CD4-positive, alpha-beta T cell treated with Interleukin-21 for 1 hour (primary cell): ENCODE measurements around the gene PRM1.
"Not testable (repeated sequence)": the region's sequence is repeated elsewhere in the genome, so short reads cannot be mapped to it uniquely, and the experiment has no call there.

Experiments
- DNase-seq: peaks from one replicate; pipeline ENCODE4 v3.0.0-alpha.2; 2020

PRM1 gene

DNA sequence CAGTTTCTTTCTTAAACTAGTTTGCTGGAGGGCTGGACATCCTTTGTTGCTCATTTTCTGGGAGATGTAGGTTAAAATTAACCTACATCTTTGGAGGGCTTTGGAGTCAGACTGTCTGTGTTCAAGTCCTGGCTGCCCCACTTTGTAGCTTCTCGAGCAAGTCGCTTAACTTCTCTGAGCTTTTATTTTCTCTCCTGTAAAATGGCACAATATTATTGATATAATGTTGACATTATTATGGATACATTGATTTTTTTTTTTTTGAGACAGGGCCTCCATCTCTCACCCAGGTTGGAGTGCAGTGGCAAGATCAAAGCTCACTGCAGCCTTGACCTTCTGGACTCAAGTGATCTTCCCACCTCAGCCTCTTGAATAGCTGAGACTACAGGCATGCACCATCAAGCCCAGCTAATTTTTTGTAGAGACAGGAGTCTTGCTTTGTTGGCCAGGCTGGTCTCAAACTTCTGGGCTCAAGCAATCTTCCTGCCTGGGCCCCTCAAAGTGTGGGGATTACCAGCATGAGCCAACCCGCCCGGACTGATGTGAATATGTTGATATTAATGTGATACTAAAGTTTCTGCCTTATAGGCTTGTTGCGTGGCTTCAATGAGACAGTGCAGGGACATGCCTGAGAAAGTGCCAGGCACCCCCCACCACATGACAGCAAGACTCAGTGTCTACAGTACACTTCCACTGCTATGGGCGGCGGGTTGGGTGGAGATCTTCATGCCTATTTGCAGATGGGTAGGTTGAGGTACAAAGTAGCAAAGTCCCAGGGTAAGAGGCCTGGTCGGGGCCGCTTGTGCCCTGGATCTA is 32.6 kb upstream of the PRM1 start:
- DNase-seq: no peak

- DNase-seq: peak; percentile 52
These were observed 31.8 kb upstream of the PRM1 start for GRCh38 chr16:11312718-11313492.

- DNase-seq: peak; percentile 53
These were observed 29.9 kb upstream of the PRM1 start for GRCh38 chr16:11310997-11311561.

DNA sequence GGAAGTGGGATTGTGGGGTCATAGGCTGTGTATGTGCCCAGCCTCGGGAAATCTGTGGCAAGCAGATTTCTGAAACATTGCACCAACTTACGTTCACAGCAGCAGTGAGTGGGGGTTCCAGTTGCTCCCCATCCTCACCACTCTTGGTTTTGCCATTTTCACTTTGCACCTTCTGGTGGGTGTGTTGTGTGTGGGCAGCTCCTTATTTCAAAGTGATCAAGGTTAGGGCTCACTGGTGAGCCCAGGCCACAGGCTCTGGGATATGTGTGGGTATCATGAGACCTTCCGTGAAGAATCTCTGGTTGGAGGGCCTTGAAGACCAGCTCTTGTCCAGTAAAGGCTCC is 29.5 kb upstream of the PRM1 start:
- DNase-seq: no peak

DNA sequence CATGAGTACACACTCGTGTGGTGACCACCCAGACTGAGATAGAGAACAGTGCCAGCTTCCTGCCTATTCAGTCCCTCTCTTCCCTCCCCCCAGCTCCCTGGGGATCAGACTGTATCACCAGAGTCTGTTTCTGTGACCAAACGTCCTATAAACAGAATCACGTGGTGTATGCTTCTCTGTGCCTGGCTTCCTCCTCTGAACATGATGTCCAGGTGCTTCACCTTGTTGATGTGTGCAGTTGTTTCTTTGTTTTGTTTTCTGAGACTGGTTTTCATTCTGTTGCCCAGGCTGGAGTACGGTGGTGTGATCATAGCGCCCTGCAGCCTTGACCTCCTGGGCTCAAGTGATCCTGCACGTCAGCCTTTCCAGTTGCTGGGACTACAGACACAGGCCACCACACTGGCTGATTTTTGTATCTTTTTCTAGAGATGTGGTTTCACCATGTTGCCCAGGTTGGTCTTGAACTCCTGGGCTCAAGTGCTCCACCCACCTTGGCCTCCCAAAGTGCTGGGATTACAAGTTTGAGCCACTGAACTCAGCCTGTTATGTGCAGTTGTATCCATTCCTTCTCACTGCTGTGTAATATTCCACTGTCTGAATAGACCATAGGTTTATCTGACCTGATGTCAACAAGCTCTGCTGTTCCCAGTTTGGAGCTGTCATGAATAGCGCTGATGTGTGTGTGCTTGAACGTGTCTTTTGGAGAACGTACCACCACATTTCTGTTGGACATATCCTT is 28.9 kb upstream of the PRM1 start:
- no peak for DNase-seq

DNA sequence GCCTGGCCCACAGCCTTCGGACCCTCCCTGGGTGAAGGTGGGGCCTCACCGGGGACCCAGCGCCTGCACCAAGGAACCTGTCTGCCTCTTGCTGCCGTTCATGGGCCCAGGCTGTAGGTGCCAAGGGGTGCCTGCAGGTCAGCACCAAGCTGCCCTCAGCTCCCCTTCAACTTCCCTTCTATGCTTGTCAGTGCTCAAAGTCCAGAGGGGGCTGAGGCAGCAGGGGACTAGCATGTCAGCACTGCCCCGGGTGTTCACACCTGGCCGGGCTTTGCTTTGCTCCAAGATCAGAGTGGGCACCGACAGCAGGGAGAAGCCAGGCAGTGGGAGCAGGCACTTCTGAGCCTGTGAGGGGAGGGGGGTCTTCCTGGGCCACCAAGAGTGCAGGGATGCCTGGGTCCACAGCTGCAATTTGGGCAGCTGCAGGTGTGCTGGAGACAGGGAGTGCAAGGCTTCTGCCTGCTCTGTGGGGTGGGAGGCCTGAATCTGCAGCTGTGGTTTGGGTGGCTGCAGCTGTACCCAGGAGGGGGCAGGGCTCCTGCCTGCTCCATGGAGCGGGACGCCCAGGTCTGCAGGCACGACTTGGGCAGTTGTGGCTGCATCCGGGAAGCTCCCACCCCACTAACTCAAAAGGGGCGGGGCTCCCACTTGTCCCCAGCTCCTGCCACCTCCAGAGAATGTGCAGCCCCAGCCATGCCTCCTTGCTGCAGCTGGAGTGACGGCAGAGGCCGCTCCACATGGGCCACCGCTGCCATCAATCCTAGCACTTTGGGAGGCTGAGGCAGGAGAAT is 27.6 kb upstream of the PRM1 start:
- no peak for DNase-seq

DNA sequence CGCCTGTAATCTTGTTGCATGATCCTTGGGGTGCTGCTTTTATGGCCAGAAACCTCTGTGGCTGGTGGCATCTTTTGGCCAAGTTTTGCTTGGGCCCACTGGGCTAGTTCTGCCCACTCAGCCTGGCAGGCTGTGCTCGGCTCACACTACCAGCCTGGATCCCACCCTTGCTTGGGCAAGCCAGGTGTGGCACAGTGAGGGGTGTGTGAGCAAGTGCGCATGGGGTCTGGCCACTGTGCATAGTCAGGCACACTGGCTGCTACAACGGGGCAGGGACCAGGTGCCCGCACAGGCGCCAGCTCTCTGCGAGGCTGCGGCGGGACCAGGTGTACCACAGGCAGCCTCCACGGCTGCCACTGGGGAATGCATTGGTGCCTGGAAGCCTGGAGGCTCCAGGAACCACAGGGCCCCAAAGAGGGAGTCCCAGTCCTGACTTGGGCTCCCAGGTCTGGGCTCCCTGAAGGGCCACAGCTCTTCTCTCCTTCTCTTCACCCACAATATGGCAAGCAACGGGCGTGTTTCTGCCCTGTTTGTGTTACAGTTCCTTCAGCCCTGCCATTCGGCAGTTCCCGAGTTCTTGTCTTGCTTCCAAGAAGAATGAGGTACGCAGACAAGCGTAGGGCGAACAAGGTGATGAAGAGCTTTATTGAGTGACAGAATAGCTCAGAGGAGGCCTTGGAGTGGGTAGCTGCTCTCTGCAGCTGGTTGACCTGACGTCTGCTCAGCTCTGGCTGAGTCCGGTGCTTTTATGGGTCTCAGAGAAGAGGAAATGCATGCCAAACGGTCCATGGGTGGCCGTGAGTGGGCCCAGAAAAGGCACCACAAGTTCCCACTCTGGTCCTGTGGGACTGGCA is 26.7 kb upstream of the PRM1 start:
- no peak for DNase-seq

GRCh38 chr16:11306997-11307638 is 26.0 kb upstream of the PRM1 start:
- no peak for DNase-seq

DNA sequence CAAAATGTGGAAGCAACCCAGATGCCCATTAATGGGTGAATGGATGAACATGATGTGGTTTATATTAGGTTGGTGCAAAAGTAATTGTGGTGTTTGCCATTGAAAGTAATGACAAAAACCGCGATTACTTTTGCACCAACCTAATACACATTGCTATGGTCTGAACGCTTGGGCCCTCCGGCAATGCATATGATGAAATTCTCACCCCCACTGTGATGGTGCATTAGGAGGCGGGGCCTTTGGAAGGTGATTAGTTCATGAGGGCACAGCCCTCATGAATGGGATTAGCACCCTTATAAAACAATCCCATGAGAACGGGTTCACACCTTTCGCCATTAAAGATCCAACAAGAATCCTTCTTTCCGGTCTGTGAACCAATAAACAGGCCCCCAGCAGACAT is 25.3 kb upstream of the PRM1 start:
- DNase-seq: no peak

- DNase-seq: no peak
These were observed 22.4 kb upstream of the PRM1 start for GRCh38 chr16:11303405-11304138.

GRCh38 chr16:11302977-11303376 is 21.8 kb upstream of the PRM1 start:
- DNase-seq: no peak

- no peak for DNase-seq
These were observed 20.7 kb upstream of the PRM1 start for GRCh38 chr16:11301645-11302501.

GRCh38 chr16:11300560-11300892 is 19.4 kb upstream of the PRM1 start:
- DNase-seq: no peak

DNA sequence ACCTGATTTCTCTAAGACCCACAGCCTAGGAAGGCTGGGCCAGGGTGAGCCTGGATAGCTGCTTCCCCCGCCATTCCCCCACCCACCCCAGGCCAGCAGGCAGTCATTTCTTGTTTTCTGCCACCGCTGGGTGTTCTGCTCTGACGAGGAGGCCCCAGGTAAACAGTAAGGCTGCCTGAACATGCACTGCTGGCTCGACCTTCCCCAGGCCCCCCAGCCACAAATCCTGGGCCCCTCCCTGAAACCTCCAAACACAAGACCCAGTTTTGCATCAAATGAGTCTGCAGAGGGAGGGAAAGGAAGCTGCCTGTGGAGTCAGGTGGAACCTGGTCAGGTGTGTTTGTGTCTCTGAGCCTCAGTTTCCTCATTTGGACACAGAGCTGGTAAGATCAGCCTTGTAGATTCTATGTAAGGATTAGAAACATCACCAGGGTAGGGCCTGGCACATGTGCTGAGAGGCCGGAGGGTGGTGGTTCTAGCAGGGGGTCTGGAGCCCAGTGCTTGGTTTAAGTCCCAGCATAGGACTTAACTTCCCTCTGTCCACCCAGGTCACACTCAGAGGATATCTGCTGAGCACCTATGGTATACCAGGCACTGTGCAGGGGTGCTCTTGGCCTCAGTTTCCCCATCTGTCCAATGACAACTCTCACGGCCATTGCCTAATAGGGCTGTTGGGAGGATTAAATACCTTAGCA is 18.9 kb upstream of the PRM1 start:
- DNase-seq: no peak

DNA sequence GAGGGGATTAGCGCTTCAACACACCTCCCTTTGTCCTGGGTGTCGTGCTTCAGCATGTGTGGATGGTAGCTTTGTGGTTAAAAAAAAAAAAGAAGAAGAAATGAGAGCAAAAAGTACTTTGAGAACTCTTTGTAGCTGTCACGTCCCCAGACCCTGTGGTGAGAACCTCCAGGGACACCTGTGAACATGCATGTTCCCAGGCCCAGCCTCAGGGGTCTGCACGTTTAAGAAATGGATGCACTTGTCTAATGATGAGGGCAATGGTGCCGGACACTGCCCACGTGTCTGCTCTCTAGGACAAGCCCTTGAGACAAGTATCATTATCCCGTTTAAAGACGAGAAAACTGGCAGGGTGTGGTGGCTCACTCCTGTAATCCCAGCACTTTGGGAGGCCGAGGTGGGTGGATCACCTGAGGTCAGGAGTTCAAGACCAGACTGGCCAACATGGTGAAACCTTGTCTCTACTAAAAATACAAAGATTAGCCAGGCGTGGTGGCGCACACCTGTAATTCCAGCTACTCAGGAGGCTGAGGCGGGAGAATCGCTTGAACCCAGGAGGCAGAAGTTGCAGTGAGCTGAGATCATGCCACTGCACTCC is 17.9 kb upstream of the PRM1 start:
- DNase-seq: not testable (repeated sequence)

DNA sequence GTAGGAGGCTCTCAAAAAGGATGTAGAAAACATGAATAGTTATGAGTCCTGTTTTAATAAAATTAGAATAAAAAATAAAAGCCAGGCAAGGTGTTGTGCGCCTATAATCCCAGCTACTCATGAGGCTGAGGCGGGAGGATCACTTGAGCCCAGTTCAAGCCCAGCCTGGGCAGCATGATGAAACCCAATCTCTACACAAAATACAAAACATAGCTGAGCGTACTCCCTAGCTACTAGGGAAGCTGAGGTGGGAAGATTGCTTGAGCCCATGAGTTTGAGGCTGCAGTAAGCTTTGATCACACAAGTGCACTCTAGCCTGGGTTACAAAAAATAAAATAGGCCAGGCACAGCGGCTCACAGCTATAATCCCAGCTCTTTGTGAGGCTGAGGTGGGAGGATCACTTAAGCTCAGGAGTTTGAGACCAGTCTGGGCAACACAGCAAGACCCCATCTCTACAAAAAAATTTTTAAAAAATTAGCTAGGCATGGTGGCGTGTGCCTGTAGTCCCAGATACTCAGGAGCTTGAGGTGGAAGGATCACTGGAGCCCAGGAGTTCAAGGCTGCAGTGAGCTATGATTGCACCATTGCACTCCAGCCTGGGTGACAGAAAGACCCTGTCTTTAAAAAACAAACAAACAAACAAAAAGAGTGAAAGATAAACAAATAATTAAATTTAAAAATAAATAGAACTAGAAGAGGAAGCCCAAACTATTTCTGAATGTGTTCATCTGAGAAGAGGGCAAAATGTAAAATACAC is 17.2 kb upstream of the PRM1 start:
- no peak for DNase-seq

GRCh38 chr16:11297492-11298142 is 16.5 kb upstream of the PRM1 start:
- DNase-seq: peak; percentile 70
